Epidermal melanocyte (primary cell): ENCODE data around the gene ORM1.

Experiments used
- DNase-seq: peaks from one replicate; pipeline ENCODE4 v3.0.0; 2011; ENCODE audit warnings: low spot score; ENCODE audit not compliant: insufficient read length

The ORM1 gene

GRCh38 chr9:114363424-114363823, 40.5 kb downstream of the ORM1 start:
- DNase-seq, result no peak

- DNase-seq, result no peak
Observed at GRCh38 chr9:114364134-114365041, 41.5 kb downstream of the ORM1 start.

- no peak for DNase-seq
Observed at GRCh38 chr9:114365194-114365593, 42.3 kb downstream of the ORM1 start.

- peak; percentile 74 for DNase-seq
Observed at GRCh38 chr9:114366334-114367128, 43.6 kb downstream of the ORM1 start.

- DNase-seq, result no peak
Observed at GRCh38 chr9:114367366-114367765, 44.5 kb downstream of the ORM1 start.

GRCh38 chr9:114367772-114368569, 45.1 kb downstream of the ORM1 start:
- no peak for DNase-seq

- no peak for DNase-seq
Observed at GRCh38 chr9:114369216-114370130, 46.6 kb downstream of the ORM1 start.

GRCh38 chr9:114370251-114370967, 47.5 kb downstream of the ORM1 start:
- DNase-seq, result no peak

- DNase-seq, result no peak
Observed at GRCh38 chr9:114370968-114371320, 48.0 kb downstream of the ORM1 start.

GRCh38 chr9:114371343-114371944, 48.5 kb downstream of the ORM1 start:
- DNase-seq, result no peak

GRCh38 chr9:114371973-114372917, 49.3 kb downstream of the ORM1 start:
- DNase-seq, result peak; percentile 57

GRCh38 chr9:114372921-114373448, 50.1 kb downstream of the ORM1 start:
- no peak for DNase-seq

- DNase-seq, result no peak
Observed at GRCh38 chr9:114373960-114374730, 51.2 kb downstream of the ORM1 start.

GRCh38 chr9:114374936-114375335, 52.0 kb downstream of the ORM1 start:
- DNase-seq, result no peak

- DNase-seq, result no peak
Observed at GRCh38 chr9:114375386-114376175, 52.7 kb downstream of the ORM1 start.
